AG09319 (cell line): ENCODE results near the gene UVRAG.
A peak's percentile ranks its signal among the peaks of the same experiment; 100 is the strongest.

Experiments
- DNase-seq: peaks from one replicate; pipeline ENCODE4 v3.0.0-alpha.2; 2010; ENCODE audit warnings: low read depth; ENCODE audit errors: extremely low read depth
- TF ChIP-seq, protein P1 (sequence below): IDR thresholded peaks from 2 replicates; pipeline ENCODE4 v1.5.1; 2011; ENCODE audit warnings: low read depth, mild to moderate bottlenecking, inconsistent platforms, low read length, moderate library complexity

The UVRAG gene

DNA sequence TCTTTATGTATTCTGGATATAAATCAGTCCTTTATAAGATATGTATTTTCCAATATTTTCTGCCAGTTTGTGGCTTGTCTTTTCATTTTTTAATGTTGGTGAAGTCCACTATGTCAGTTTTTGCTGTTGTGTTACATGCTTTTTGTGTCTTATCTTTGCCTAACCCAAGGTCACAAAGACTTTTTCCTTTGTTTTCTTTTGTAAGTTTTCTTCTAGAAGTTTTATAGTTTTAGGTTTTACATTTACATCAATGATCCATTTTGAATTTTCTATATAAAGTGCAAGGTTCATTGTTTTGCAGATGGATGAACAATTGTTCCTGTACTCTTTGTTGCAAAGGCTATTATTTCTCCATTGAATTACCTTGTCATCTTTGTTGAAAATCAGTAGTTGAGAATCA, 69.3 kb downstream of the UVRAG start:
- TF ChIP-seq, protein P1, sequence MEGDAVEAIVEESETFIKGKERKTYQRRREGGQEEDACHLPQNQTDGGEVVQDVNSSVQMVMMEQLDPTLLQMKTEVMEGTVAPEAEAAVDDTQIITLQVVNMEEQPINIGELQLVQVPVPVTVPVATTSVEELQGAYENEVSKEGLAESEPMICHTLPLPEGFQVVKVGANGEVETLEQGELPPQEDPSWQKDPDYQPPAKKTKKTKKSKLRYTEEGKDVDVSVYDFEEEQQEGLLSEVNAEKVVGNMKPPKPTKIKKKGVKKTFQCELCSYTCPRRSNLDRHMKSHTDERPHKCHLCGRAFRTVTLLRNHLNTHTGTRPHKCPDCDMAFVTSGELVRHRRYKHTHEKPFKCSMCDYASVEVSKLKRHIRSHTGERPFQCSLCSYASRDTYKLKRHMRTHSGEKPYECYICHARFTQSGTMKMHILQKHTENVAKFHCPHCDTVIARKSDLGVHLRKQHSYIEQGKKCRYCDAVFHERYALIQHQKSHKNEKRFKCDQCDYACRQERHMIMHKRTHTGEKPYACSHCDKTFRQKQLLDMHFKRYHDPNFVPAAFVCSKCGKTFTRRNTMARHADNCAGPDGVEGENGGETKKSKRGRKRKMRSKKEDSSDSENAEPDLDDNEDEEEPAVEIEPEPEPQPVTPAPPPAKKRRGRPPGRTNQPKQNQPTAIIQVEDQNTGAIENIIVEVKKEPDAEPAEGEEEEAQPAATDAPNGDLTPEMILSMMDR, result no peak
- no peak for DNase-seq

DNA sequence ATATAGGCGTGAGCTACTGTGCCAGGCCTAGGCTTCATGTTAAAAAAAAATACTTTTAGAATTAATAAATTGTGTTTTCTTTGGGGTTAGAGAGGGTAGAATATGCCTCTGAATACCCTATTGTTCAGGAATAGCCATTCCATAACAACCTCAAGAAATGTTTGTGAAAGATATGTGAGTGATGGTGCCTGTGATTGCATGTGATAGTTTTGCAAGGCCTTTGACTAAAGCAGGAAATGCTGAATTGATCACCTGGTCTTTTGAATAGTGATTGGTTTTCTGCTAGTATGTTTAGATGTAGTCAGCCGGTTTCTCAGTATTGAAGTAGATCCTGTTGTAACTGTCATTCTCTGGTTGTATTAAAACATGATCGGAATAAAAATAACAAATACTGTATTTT, 73.4 kb downstream of the UVRAG start:
- DNase-seq, result no peak
- TF ChIP-seq, protein P1, result no peak

DNA sequence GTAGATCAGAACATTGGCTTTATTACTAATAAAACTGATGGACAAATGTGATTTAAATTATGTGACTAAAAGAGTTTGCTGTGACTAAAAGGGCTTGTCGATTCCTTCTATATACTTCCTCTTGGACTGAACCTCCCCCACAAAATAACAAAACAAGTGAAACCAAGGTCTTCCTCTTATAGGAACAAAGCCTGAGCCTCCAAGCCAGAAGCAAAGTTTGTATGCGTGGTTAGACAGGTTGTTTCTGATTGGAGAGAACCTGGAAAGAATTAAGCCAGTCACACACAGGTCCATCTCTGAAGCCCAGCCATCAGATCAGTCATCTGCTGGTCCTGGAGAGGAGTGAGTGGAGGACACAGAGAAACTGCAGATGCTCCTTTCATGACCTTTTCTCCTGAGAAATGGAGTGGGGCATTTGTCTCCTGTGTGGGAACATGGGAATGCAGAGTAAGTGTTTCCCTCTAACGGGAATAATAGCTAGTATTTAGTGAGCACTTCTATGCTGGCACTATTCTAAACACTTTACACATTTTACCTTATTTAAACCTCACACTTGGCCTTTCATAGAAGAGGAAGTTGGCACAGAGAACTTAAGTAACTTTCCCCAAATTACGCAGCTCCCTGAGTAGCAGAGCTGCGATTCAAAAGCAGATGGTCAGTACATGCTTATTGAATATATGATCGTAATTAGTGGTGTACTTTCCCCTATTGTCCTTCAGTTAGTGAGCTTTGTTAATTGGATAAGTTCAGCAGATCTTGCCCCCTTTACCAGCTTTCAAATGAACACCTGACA, 77.1 kb downstream of the UVRAG start:
- TF ChIP-seq, protein P1, result no peak
- DNase-seq, result no peak

DNA sequence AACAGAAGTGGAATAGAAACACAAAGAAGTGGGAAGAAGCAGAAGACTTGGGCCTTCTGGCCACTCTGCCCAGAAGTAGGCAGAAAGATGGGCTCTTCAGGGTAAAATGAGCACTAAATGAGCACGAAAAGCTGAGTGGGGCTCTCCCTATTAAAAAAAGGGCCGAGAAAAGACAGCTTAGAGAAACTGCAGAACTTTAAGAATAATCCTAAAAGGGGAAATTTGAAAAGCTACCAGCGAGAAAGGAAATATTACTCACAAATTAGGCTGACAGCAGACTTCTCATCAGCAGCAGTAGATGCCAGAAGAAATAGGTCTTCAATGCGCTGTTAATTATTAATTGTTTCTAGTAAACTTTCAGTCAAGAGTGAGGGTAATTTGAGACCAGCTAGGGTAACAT, 78.2 kb downstream of the UVRAG start:
- DNase-seq, result no peak
- TF ChIP-seq, protein P1, result no peak

DNA sequence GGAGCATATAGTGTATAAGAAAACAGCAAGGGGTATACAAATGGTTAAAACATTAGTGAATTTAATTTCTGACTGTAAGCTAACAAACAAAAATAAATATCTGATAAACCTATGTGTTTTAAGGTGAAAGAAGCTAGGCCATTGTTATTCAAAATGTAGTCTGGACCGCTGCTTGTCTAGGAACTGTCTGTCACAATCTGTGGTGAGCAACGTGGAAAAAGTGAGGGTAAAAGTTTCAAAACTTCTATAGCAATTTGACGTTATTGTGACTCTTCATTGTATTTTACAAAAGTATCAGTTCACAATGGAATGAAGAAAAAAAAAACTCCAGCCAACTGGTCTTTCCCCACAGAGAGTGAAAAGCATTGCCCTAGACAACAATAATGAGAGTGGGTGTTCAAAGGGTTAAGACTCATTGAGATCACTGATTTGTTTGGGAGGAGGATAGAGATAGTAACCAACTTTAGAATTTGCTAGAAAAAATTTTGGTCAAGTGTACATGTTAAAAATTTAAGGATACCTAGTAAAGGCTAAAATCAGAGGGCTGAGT, 79.1 kb downstream of the UVRAG start:
- TF ChIP-seq, protein P1, result no peak

DNA sequence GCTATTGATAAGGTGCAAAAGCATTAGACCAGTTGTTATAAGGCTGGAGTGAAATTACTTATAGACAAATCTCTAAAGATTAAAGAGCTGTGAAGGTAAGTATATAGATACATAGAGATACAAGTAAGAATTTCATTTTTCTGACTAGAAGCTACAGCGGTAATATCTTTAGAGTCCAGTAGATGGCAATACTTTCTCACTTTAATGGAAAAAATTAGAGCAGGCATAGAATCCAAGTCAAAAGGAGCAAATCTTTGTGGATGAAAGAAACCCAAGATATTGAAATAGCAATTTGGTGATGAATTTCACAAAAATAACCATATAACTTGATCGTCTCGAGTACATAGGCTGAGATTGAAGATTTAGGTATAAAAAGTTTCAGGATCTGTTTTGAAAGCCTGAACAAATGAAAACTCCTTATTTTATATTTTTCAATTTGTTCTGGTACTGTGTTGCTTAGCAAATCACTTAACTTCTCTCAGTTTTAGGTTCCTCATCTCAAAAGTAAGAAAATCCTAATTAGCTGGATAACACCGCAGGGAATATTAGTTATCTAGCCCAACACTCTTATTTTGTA, 81.9 kb downstream of the UVRAG start:
- peak; percentile 24 for DNase-seq
- TF ChIP-seq, protein P1, result peak; percentile 52

More for the DNA sequence above, 79.1 kb downstream of the UVRAG start:
- DNase-seq, result no peak

DNA sequence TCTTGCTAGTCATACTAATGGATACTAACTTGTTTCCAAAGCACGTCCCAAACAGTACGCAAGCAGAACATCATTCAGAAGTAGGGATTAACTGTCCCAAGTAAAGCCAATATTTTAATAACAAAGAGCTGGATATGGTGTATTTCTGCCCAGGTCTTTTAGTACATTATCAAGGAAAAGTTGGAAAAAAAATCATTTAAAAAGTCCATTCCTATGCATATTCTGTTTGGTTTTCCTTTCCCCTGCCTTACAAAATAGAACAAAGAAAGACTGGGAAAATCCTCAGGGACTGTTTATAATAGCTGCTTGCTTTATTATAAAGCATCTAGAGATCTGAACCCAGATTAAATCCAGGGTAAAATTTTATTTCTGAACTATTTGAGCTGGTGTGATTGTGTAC, 83.9 kb downstream of the UVRAG start:
- DNase-seq, result no peak
- TF ChIP-seq, protein P1, result no peak
